GM12873 (cell line): ENCODE data around the gene PLA2G1B.

ENCODE experiments used
- TF ChIP-seq, protein P1 (sequence below): IDR thresholded peaks from 2 replicates; pipeline ENCODE4 v1.5.1; 2012; ENCODE audit warnings: low read depth, mild to moderate bottlenecking, moderate library complexity, low read length, control low read depth; ENCODE audit not compliant: insufficient read depth; ENCODE audit errors: missing control alignments

The PLA2G1B gene

GRCh38 chr12:120332523-120332922, 4.9 kb upstream of the PLA2G1B start:
- TF ChIP-seq, protein P1, sequence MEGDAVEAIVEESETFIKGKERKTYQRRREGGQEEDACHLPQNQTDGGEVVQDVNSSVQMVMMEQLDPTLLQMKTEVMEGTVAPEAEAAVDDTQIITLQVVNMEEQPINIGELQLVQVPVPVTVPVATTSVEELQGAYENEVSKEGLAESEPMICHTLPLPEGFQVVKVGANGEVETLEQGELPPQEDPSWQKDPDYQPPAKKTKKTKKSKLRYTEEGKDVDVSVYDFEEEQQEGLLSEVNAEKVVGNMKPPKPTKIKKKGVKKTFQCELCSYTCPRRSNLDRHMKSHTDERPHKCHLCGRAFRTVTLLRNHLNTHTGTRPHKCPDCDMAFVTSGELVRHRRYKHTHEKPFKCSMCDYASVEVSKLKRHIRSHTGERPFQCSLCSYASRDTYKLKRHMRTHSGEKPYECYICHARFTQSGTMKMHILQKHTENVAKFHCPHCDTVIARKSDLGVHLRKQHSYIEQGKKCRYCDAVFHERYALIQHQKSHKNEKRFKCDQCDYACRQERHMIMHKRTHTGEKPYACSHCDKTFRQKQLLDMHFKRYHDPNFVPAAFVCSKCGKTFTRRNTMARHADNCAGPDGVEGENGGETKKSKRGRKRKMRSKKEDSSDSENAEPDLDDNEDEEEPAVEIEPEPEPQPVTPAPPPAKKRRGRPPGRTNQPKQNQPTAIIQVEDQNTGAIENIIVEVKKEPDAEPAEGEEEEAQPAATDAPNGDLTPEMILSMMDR = no peak

GRCh38 chr12:120332041-120332440, 4.5 kb upstream of the PLA2G1B start:
- TF ChIP-seq, protein P1 = no peak

- TF ChIP-seq, protein P1 = no peak
These were observed 3.8 kb upstream of the PLA2G1B start for GRCh38 chr12:120331390-120331789.

DNA sequence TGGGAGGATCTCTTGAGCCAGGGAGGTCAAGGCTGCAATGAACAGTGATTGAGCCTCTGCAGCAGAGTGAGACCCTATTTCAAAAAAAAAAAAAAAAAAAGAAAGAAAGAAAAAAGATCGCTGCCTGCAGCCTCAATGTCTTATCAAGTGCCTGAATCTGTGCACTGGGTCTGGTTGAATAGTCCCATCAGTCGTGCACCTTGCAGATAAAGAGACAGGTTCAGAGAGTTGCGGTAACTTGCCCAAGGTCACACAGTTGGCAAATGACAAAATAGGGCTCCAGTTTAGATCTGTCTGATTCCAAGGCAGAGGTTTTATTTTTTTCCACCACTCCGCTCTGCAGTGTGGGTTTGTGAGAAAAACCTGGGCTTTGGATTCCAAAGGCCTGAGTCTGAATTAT, 649 bp upstream of the PLA2G1B start:
- TF ChIP-seq, protein P1 = no peak

DNA sequence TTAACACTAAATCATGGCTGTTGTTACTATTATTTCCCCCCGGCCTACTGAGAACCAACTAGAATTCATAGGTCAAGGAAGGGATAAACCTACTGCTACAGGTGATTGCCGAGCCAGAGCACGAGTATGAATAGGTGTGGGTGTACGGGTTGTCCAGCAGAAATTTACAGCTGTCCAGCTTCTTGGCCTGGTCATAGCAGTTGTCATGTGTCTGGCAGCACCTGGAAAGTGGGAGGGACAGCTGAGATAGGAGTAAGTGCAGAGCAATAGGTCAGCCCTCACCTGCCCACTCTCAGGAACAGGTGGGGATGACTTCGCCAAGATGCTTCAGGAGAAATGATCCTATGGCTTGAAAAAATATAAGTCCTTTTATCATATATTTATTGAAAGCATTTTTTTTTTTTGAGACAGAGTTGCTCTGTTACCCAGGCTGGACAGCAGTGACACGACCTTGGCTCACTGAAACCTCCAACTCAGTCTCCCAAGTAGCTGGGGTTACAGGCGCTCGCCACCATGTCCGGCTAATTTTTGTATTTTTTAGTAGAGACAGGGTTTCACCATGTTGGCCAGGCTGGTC, 2.6 kb downstream of the PLA2G1B start:
- TF ChIP-seq, protein P1 = no peak

- TF ChIP-seq, protein P1 = no peak
These were observed 3.8 kb downstream of the PLA2G1B start for GRCh38 chr12:120323772-120324171.

- TF ChIP-seq, protein P1 = no peak
These were observed 6.0 kb downstream of the PLA2G1B start for GRCh38 chr12:120321382-120322202.
